Islet of Langerhans (tissue), 1 donor: ENCODE results near the gene STARD13.

Experiments
- FAIRE-seq: peaks from one replicate; lab custom pipeline; 2011; peaks lifted over from hg19 to GRCh38; lab: Jason Lieb, UNC

The STARD13 gene

GRCh38 chr13:33285420-33286124, at the start of gene STARD13:
TSS of gene STARD13 (minus strand) at chr13:33285755. CDS start at chr13:33285638, 117 bp downstream.
- peak; percentile 71 for FAIRE-seq

GRCh38 chr13:33334831-33335230, 49.3 kb upstream of the STARD13 start:
- FAIRE-seq = no peak

- FAIRE-seq = no peak
Observed at GRCh38 chr13:33331962-33332361, 46.4 kb upstream of the STARD13 start.

- no peak for FAIRE-seq
Observed at GRCh38 chr13:33330483-33330882, 44.9 kb upstream of the STARD13 start.

GRCh38 chr13:33328701-33329100, 43.1 kb upstream of the STARD13 start:
- no peak for FAIRE-seq

GRCh38 chr13:33326723-33327122, 41.2 kb upstream of the STARD13 start:
- no peak for FAIRE-seq

GRCh38 chr13:33326246-33326645, 40.7 kb upstream of the STARD13 start:
- no peak for FAIRE-seq

- FAIRE-seq = no peak
Observed at GRCh38 chr13:33323801-33324510, 38.4 kb upstream of the STARD13 start.

- FAIRE-seq = no peak
Observed at GRCh38 chr13:33322965-33323668, 37.6 kb upstream of the STARD13 start.

GRCh38 chr13:33322543-33322809, 36.9 kb upstream of the STARD13 start:
- FAIRE-seq = peak; percentile 24

GRCh38 chr13:33321686-33322542, 36.4 kb upstream of the STARD13 start:
- peak; percentile 38 for FAIRE-seq

GRCh38 chr13:33319859-33320258, 34.3 kb upstream of the STARD13 start:
- FAIRE-seq = no peak

- no peak for FAIRE-seq
Observed at GRCh38 chr13:33318744-33319143, 33.2 kb upstream of the STARD13 start.

GRCh38 chr13:33318037-33318436, 32.5 kb upstream of the STARD13 start:
- no peak for FAIRE-seq

GRCh38 chr13:33316890-33317289, 31.3 kb upstream of the STARD13 start:
- no peak for FAIRE-seq

- FAIRE-seq = no peak
Observed at GRCh38 chr13:33313504-33313903, 27.9 kb upstream of the STARD13 start.

GRCh38 chr13:33312861-33313212, 27.3 kb upstream of the STARD13 start:
- FAIRE-seq = no peak

GRCh38 chr13:33312150-33312860, 26.8 kb upstream of the STARD13 start:
- peak; percentile 9 for FAIRE-seq

GRCh38 chr13:33311040-33311439, 25.5 kb upstream of the STARD13 start:
- FAIRE-seq = no peak

GRCh38 chr13:33310245-33311038, 24.9 kb upstream of the STARD13 start:
- no peak for FAIRE-seq

- FAIRE-seq = no peak
Observed at GRCh38 chr13:33308863-33309262, 23.3 kb upstream of the STARD13 start.
